ENCODE data around the gene PTGIS.

GRCh38 chr20:49518576-49518975 lies 49.4 kb downstream of the PTGIS start:
- TF ChIP-seq, protein P1, sequence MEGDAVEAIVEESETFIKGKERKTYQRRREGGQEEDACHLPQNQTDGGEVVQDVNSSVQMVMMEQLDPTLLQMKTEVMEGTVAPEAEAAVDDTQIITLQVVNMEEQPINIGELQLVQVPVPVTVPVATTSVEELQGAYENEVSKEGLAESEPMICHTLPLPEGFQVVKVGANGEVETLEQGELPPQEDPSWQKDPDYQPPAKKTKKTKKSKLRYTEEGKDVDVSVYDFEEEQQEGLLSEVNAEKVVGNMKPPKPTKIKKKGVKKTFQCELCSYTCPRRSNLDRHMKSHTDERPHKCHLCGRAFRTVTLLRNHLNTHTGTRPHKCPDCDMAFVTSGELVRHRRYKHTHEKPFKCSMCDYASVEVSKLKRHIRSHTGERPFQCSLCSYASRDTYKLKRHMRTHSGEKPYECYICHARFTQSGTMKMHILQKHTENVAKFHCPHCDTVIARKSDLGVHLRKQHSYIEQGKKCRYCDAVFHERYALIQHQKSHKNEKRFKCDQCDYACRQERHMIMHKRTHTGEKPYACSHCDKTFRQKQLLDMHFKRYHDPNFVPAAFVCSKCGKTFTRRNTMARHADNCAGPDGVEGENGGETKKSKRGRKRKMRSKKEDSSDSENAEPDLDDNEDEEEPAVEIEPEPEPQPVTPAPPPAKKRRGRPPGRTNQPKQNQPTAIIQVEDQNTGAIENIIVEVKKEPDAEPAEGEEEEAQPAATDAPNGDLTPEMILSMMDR (IDR thresholded peaks at IDR 0.05), result no peak
- TF ChIP-seq POLR2A (IDR thresholded peaks at IDR 0.05), result no peak

Measured in Peyer's patch (tissue), 4 donors.